GM13977 (cell line): ENCODE data around the gene VPS54.
"Not testable (repeated sequence)": the region's sequence is repeated elsewhere in the genome, so short reads cannot be mapped to it uniquely, and the experiment has no call there.

Experiments
- DNase-seq: peaks from one replicate; pipeline ENCODE4 v3.0.0; 2012; ENCODE audit warnings: low spot score
- CTCF ChIP-seq: IDR thresholded peaks from 2 replicates; pipeline ENCODE4 v1.5.1; 2012; ENCODE audit warnings: mild to moderate bottlenecking, control low read depth; ENCODE audit not compliant: insufficient read depth; ENCODE audit errors: extremely low read depth, missing control alignments
- in situ Hi-C: fragments of 300-500 bp; cut with MboI; formaldehyde crosslinking; loops from one replicate; pipeline ENCODE4 v1.12.0; 2022; ENCODE audit warnings: low sequenced_read_pairs, low pct_unique_long_range_greater_than_20kb, mixed read lengths, inconsistent platforms; ENCODE audit not compliant: unreplicated experiment

Gene VPS54

GRCh38 chr2:64005707-64006356, 13.4 kb downstream of the VPS54 start:
- TF ChIP-seq CTCF = no peak
- in situ Hi-C loops = no loop called here
- no peak for DNase-seq

GRCh38 chr2:64003239-64003638, 16.0 kb downstream of the VPS54 start:
- no peak for TF ChIP-seq CTCF
- in situ Hi-C loops = no loop called here
- DNase-seq = no peak

GRCh38 chr2:64001382-64002101, 17.7 kb downstream of the VPS54 start:
- no peak for DNase-seq
- no peak for TF ChIP-seq CTCF
- in situ Hi-C loops = no loop called here

- no peak for DNase-seq
- TF ChIP-seq CTCF = no peak
- in situ Hi-C loops = no loop called here
Observed at GRCh38 chr2:64000630-64001381, 18.4 kb downstream of the VPS54 start.

GRCh38 chr2:63999049-63999448, 20.2 kb downstream of the VPS54 start:
- no peak for DNase-seq
- in situ Hi-C loops = no loop called here
- no peak for TF ChIP-seq CTCF

- in situ Hi-C loops, DNase-seq: not testable (repeated sequence)
Observed at GRCh38 chr2:63996582-63997198, 22.5 kb downstream of the VPS54 start.

- in situ Hi-C loops, DNase-seq: not testable (repeated sequence)
Observed at GRCh38 chr2:63994329-63995070, 24.7 kb downstream of the VPS54 start.
